B cell (primary cell): ENCODE measurements around the gene PIP4K2C. TPM values are rescaled to one million over a fixed set of nuclear protein-coding genes. Genes with fewer than 3 reads are reported as not detected.
"Not testable (repeated sequence)": the region's sequence is repeated elsewhere in the genome, so short reads cannot be mapped to it uniquely, and the experiment has no call there.

Source experiments
- ATAC-seq: fragments of 200-7000 bp; cut with Tn5 transposase; one replicate; pipeline ENCODE4 v1.10.0; 2021; ENCODE audit warnings: low read depth, mild to moderate bottlenecking, moderate number of reproducible peaks, moderate library complexity
- CTCF ChIA-PET: fragments of 350-600 bp; sonication (Branson Sonifier 250); formaldehyde crosslinking; loops from one replicate; lab custom pipeline; 2021; ENCODE audit warnings: antibody characterized with exemption, inconsistent platforms; lab: Charles Lee
- POLR2A ChIA-PET: fragments of 350-600 bp; sonication (Branson Sonifier 250); formaldehyde crosslinking; loops from one replicate; lab custom pipeline; 2021; ENCODE audit warnings: antibody characterized with exemption; lab: Charles Lee
- DNase-seq: peaks from one replicate; pipeline ENCODE4 v3.0.0; 2013
- H2AFZ ChIP-seq: 2 replicates; pipeline ENCODE4 v1.6.1; 2012; ENCODE audit warnings: mild to moderate bottlenecking, low read depth, low read length; ENCODE audit not compliant: insufficient read depth, poor library complexity, severe bottlenecking
- H3K27ac ChIP-seq, 2 donors: 1 replicate in 1 of 2; 2 replicates in 1 of 2; pipeline ENCODE4 v1.5.1; 2012 to 2013; ENCODE audit warnings: low read length in 2 of 2, mild to moderate bottlenecking in 2 of 2, moderate library complexity in 1 of 2
- H3K27me3 ChIP-seq, 4 experiments: fragments of 200-600 bp in 1 of 4; sonication (generic) in 1 of 4; replicated peaks in 1 of 4; 1 replicate in 2 of 4; 2 replicates in 2 of 4; pipeline versions ENCODE4 v1.6.1 to v1.7.0; 2013 to 2016; ENCODE audit warnings: low read length in 3 of 4, mild to moderate bottlenecking in 2 of 4, mixed read lengths in 1 of 4, moderate library complexity in 1 of 4; ENCODE audit not compliant: insufficient read depth in 4 of 4, control insufficient read depth in 3 of 4; ENCODE audit errors: control extremely low read depth in 1 of 4
- H3K36me3 ChIP-seq, 2 experiments: replicated peaks in 1 of 2; 1 replicate in 1 of 2; 2 replicates in 1 of 2; pipeline versions ENCODE4 v1.6.1 to v1.7.1; 2013; ENCODE audit warnings: low read length in 1 of 2; ENCODE audit not compliant: insufficient read depth in 2 of 2, control insufficient read depth in 1 of 2; ENCODE audit errors: control extremely low read depth in 1 of 2, extremely low read depth in 1 of 2
- H3K4me1 ChIP-seq, 2 donors: fragments of 200-600 bp in 1 of 2; sonication (generic) in 1 of 2; 1 replicate in 1 of 2; 2 replicates in 1 of 2; pipeline versions ENCODE4 v1.5.1 to v1.6.1; 2013 to 2017; ENCODE audit warnings: low read length in 2 of 2; ENCODE audit not compliant: control insufficient read depth in 2 of 2, insufficient read depth in 2 of 2
- H3K4me2 ChIP-seq: replicated peaks from 2 replicates; pipeline ENCODE3; 2012; ENCODE audit warnings: mild to moderate bottlenecking, low read depth, low read length; ENCODE audit not compliant: poor library complexity, severe bottlenecking
- H3K4me3 ChIP-seq, 5 experiments: fragments of 200-600 bp in 1 of 5; sonication (generic) in 1 of 5; 1 replicate in 3 of 5; 2 replicates in 2 of 5; pipeline versions ENCODE4 v1.5.1 to v1.7.0; 2011 to 2016; ENCODE audit warnings: low read length in 4 of 5, mild to moderate bottlenecking in 4 of 5, low read depth in 2 of 5, control low read depth in 1 of 5, moderate library complexity in 1 of 5; ENCODE audit not compliant: insufficient read depth in 1 of 5; ENCODE audit errors: control extremely low read depth in 1 of 5, extremely low read depth in 1 of 5
- H3K79me2 ChIP-seq: fragments of 200-600 bp; sonication (generic); one replicate; pipeline ENCODE4 v1.6.0; 2016; ENCODE audit warnings: low read length; ENCODE audit not compliant: control insufficient read depth, insufficient read depth
- H3K9ac ChIP-seq: fragments of 200-600 bp; sonication (generic); 2 replicates; pipeline ENCODE4 v1.6.1; 2017; ENCODE audit warnings: mild to moderate bottlenecking, low read length, moderate library complexity
- H3K9me3 ChIP-seq, 3 donors: one replicate each; pipeline versions ENCODE4 v1.6.1 to v1.7.1; 2013; ENCODE audit warnings: low read length in 2 of 3; ENCODE audit not compliant: control insufficient read depth in 2 of 3, insufficient read depth in 1 of 3; ENCODE audit errors: control extremely low read depth in 1 of 3
- H4K20me1 ChIP-seq: 2 replicates; pipeline ENCODE4 v1.6.0; 2012; ENCODE audit warnings: mild to moderate bottlenecking, low read length; ENCODE audit not compliant: insufficient read depth, control insufficient read depth, poor library complexity, severe bottlenecking
- H3K27ac Mint-ChIP-seq: one replicate; pipeline ENCODE4 v1.8.0; 2021; ENCODE audit warnings: mixed read lengths
- H3K27me3 Mint-ChIP-seq: one replicate; pipeline ENCODE4 v1.8.0; 2021; ENCODE audit warnings: mixed read lengths
- H3K4me1 Mint-ChIP-seq: one replicate; pipeline ENCODE4 v1.8.0; 2021; ENCODE audit warnings: mixed read lengths
- H3K4me3 Mint-ChIP-seq: one replicate; pipeline ENCODE4 v1.8.0; 2021; ENCODE audit warnings: mixed read lengths
- H3K9me3 Mint-ChIP-seq: one replicate; pipeline ENCODE4 v1.8.0; 2022; ENCODE audit warnings: mixed read lengths; ENCODE audit not compliant: insufficient read depth
- CTCF ChIP-seq: fragments of 200-600 bp; IDR thresholded peaks from one replicate; pipeline ENCODE4 v1.8.0; 2022; ENCODE audit warnings: antibody characterized with exemption, mild to moderate bottlenecking
- EZH2 ChIP-seq: IDR thresholded peaks from 2 replicates; pipeline ENCODE4 v1.6.1; 2012; ENCODE audit warnings: borderline replicate concordance, low read depth, mild to moderate bottlenecking, moderate library complexity, low read length; ENCODE audit not compliant: insufficient read depth, poor library complexity, severe bottlenecking
- WGBS: methylation state at CpG from one replicate; pipeline ENCODE4 v1.1.5; 2013; ENCODE audit warnings: missing lambda C conversion rate; ENCODE audit not compliant: insufficient coverage; 5-methylcytosine and 5-hydroxymethylcytosine counted together
- intact Hi-C: fragments of 100-400 bp; cut with micrococcal nuclease; formaldehyde crosslinking; loops from one replicate; pipeline ENCODE4 v1.10.0; 2022
- polyA plus RNA-seq: library from polyadenylated mRNA; depleted of rRNA; stranded (reverse); fragments of >200 nt; gene quantifications from 2 replicates; pipeline ENCODE4 v1.2.3, GENCODE V29; 2012
- total RNA-seq, 2 donors: library from RNA; stranded (reverse); fragments of 120-200 nt in 1 of 2; gene quantifications; 1 replicate in 1 of 2; 2 replicates in 1 of 2; pipeline versions ENCODE4 v1.2.3 to v1.2.4, GENCODE V29; 2013 to 2022

The PIP4K2C gene
- total and polyA plus RNA-seq, 2 donors (not counting 1 experiment from before 2014, with no cell fraction given) = 20.1 to 21.3 TPM

- no peak overlapping the region for H3K27ac Mint-ChIP-seq
- Histone ChIP-seq H4K20me1 (no peaks in the 10 kb centered on the region), H3K36me3 (no peaks in the 10 kb centered on the region), H3K4me2 (no peak overlapping the region), H3K27me3 (peaks cover 0 to 41% (median 12%) of the 10 kb centered on the region in 4 experiments), H3K4me3 (no peak overlapping the region), H2AFZ (no peak overlapping the region), H3K79me2 (peaks cover 13% of the 10 kb centered on the region), H3K27ac (no peak overlapping the region), H3K4me1 (peaks cover 11 to 18% of the 10 kb centered on the region in 2 donors), H3K9me3 (no peaks in the 10 kb centered on the region), H3K9ac (no peak overlapping the region)
- no peak for DNase-seq
- intact Hi-C loops = no loop called here
- no peak overlapping the region for H3K4me3 Mint-ChIP-seq
- no peak for TF ChIP-seq CTCF
- TF ChIP-seq EZH2 = no peak
- ChIA-PET POLR2A (no interaction called here), CTCF (interaction anchor here (1.2 to 7.2 kb wide), 4 partner anchors 12 to 125 kb away, joined by 3 to 97 read pairs (median 42); partner anchors contain the start of gene ARHGEF25)
- peaks cover 13% of the 10 kb centered on the region for H3K27me3 Mint-ChIP-seq
- H3K9me3 Mint-ChIP-seq = no peaks in the 10 kb centered on the region
- H3K4me1 Mint-ChIP-seq = peaks cover 14% of the 10 kb centered on the region
- no peak for ATAC-seq
- 97% methylated on average over 2 of the region's 3 CpGs for WGBS
These were observed 4.1 kb upstream of the PIP4K2C start for GRCh38 chr12:57586832-57587429.

DNA sequence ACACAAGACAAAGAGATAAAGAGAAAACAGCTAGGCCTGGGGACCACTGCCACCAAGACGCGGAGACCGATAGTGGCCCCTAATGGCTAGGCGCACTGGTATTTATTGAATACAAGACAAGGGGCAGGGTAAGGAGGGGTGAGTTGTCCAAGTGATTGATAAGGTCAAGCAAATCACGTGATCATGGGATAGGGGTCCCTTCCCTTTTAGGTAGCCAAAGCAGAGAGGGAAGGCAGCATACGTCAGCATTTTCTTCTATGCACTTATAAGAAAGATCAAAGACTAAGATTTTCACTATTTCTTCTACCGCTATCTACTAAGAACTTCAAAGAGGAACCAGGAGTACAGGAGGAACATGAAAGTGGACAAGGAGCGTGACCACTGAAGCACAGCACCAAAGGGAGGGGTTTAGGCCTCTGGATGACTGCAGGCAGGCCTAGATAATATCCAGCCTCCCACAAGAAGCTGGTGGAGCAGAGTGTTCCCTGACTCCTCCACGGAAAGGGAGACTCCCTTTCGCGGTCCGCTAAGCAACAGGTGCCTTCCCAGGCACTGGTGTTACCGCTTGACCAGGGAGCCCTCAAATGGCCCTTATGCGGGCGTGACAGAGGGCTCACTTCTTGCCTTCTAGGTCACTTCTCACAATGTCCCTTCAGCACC lies 1.9 kb upstream of the PIP4K2C start:
- peaks cover 14 to 21% of the 10 kb centered on the region in 2 donors for H3K4me1 ChIP-seq
- H4K20me1 ChIP-seq, intact Hi-C loops, H2AFZ ChIP-seq, DNase-seq, H3K27ac Mint-ChIP-seq, H3K9me3 ChIP-seq, H3K9ac ChIP-seq, H3K36me3 ChIP-seq, H3K9me3 Mint-ChIP-seq, H3K4me2 ChIP-seq, H3K4me3 ChIP-seq, H3K27me3 Mint-ChIP-seq, POLR2A ChIA-PET, H3K27ac ChIP-seq, ATAC-seq: not testable (repeated sequence)
- H3K4me3 Mint-ChIP-seq = peak overlapping the region; percentile 56
- H3K79me2 ChIP-seq = peaks cover 15% of the 10 kb centered on the region
- CTCF ChIA-PET = interaction anchor here (0.6 to 1.0 kb wide), 2 partner anchors 11 to 1969 kb away, joined by 3 read pairs; no protein-coding TSS in a partner anchor
- peaks cover 0 to 22% (median 7%) of the 10 kb centered on the region in 4 experiments for H3K27me3 ChIP-seq
- peaks cover 26% of the 10 kb centered on the region for H3K4me1 Mint-ChIP-seq
- WGBS = 91% methylated on average over 12 of the region's 15 CpGs
